ENCODE data around the gene EXOC2. TPM values are rescaled to one million over a fixed set of nuclear protein-coding genes. Genes with fewer than 3 reads are reported as not detected.
A peak's percentile ranks its signal among the peaks of the same experiment; 100 is the strongest.

Gene EXOC2
- total RNA-seq, 4 donors from 2014 or later: 7.6 to 22.5 (median 20.2) TPM

GRCh38 chr6:582370-582769 lies 110.6 kb downstream of the EXOC2 start:
- Histone ChIP-seq H3K36me3 (no peaks in the 10 kb centered on the region), H3K4me3 (no peak overlapping the region), H3K9me3 (no peaks in the 10 kb centered on the region), H3K4me1 (no peaks in the 10 kb centered on the region), H3K27me3 (no peaks in the 10 kb centered on the region), H3K27ac (peak overlapping the region; percentile 14 to 51 (median 27))
- no peak for DNase-seq
- TF ChIP-seq EP300 (IDR thresholded peaks at IDR 0.05; ENCODE audit: low read depth) (no peak), CTCF (IDR thresholded peaks at IDR 0.05) (no peak), POLR2AphosphoS5 (IDR thresholded peaks at IDR 0.05) (no peak), POLR2A (IDR thresholded peaks at IDR 0.05) (no peak)
- in situ Hi-C loops (cut with MboI; ENCODE audit: low pct_ligation_motif_present in 1 of 4, low pct_unique_long_range_greater_than_20kb in 1 of 4, low sequenced_read_pairs in 3 of 4) (loop anchor here in 3 of 4 donors (10.0 to 25.0 kb wide), 3 partner anchors 205 to 822 kb away; no protein-coding TSS in a partner anchor), intact Hi-C loops (cut with DNase I; ENCODE audit: low total_unique reads) (no loop called here)
- WGBS, 2 donors (ENCODE audit: low coverage in 1 of 2): 82 to 100% methylated on average over 1 to 12 of the region's 12 CpGs

GRCh38 chr6:579339-579738 lies 113.6 kb downstream of the EXOC2 start:
- H3K9me3 ChIP-seq: no peaks in the 10 kb centered on the region
- H3K27ac ChIP-seq: no peak overlapping the region
- TF ChIP-seq EP300 (IDR thresholded peaks at IDR 0.05; ENCODE audit: low read depth): no peak
- no peak for TF ChIP-seq POLR2AphosphoS5 (IDR thresholded peaks at IDR 0.05)
- no peak for TF ChIP-seq CTCF (IDR thresholded peaks at IDR 0.05)
- no peak for TF ChIP-seq POLR2A (IDR thresholded peaks at IDR 0.05)
- intact Hi-C loops (cut with DNase I; ENCODE audit: low total_unique reads): no loop called here
- H3K27me3 ChIP-seq: no peaks in the 10 kb centered on the region
- H3K4me1 ChIP-seq: no peaks in the 10 kb centered on the region
- 45 to 72% methylated on average over 4 to 5 of the region's 5 CpGs for WGBS, 2 donors (ENCODE audit: low coverage in 1 of 2)
- no peak overlapping the region for H3K4me3 ChIP-seq
- H3K36me3 ChIP-seq: no peaks in the 10 kb centered on the region
- DNase-seq: no peak
- in situ Hi-C loops (cut with MboI; ENCODE audit: low pct_ligation_motif_present in 1 of 4, low pct_unique_long_range_greater_than_20kb in 1 of 4, low sequenced_read_pairs in 3 of 4): loop anchor here in 1 of 4 donors (25.0 kb wide), 1 partner anchor 208 kb away; no protein-coding TSS in a partner anchor

GRCh38 chr6:572596-573265 lies 120.2 kb downstream of the EXOC2 start:
- 81 to 88% methylated on average over 3 to 16 of the region's 16 CpGs for WGBS, 2 donors (ENCODE audit: low coverage in 1 of 2)
- DNase-seq: no peak
- Histone ChIP-seq H3K4me3 (no peak overlapping the region), H3K27me3 (no peaks in the 10 kb centered on the region), H3K4me1 (no peaks in the 10 kb centered on the region), H3K9me3 (no peaks in the 10 kb centered on the region), H3K27ac (no peak overlapping the region), H3K36me3 (peaks cover 0 to 3% (median 0%) of the 10 kb centered on the region in 4 donors)
- no peak for TF ChIP-seq CTCF (IDR thresholded peaks at IDR 0.05)
- TF ChIP-seq POLR2AphosphoS5 (IDR thresholded peaks at IDR 0.05): no peak
- no peak for TF ChIP-seq POLR2A (IDR thresholded peaks at IDR 0.05)
- no peak for TF ChIP-seq EP300 (IDR thresholded peaks at IDR 0.05; ENCODE audit: low read depth)
- in situ Hi-C loops (cut with MboI; ENCODE audit: low pct_ligation_motif_present in 1 of 4, low pct_unique_long_range_greater_than_20kb in 1 of 4, low sequenced_read_pairs in 3 of 4): no loop called here
- intact Hi-C loops (cut with DNase I; ENCODE audit: low total_unique reads): no loop called here

- in situ Hi-C loops (cut with MboI; ENCODE audit: low pct_ligation_motif_present in 1 of 4, low pct_unique_long_range_greater_than_20kb in 1 of 4, low sequenced_read_pairs in 3 of 4) (no loop called here), intact Hi-C loops (cut with DNase I; ENCODE audit: low total_unique reads) (no loop called here)
- DNase-seq: no peak
- no peak overlapping the region for H3K27ac ChIP-seq
- H3K27me3 ChIP-seq: no peaks in the 10 kb centered on the region
- TF ChIP-seq POLR2AphosphoS5 (IDR thresholded peaks at IDR 0.05) (no peak), POLR2A (IDR thresholded peaks at IDR 0.05) (no peak), EP300 (IDR thresholded peaks at IDR 0.05; ENCODE audit: low read depth) (no peak), CTCF (IDR thresholded peaks at IDR 0.05) (no peak)
- H3K4me1 ChIP-seq: no peaks in the 10 kb centered on the region
- 62 to 74% methylated on average over 6 of the region's 6 CpGs for WGBS, 2 donors (ENCODE audit: low coverage in 1 of 2)
- H3K9me3 ChIP-seq: no peaks in the 10 kb centered on the region
- H3K36me3 ChIP-seq: peaks cover 0 to 3% (median 0%) of the 10 kb centered on the region in 4 donors
- no peak overlapping the region for H3K4me3 ChIP-seq
Observed at GRCh38 chr6:571892-572291, 121.0 kb downstream of the EXOC2 start.

Data from transverse colon (tissue), 4 donors.